HEK293 (cell line): ENCODE measurements around the gene CNTNAP4.

Experiments used
- CTCF ChIA-PET: fragments of 350-600 bp; formaldehyde crosslinking; extraction: SDS; loops from one replicate; lab custom pipeline; 2021; ENCODE audit warnings: antibody characterized with exemption; lab: Yijun Ruan, JAX
- POLR2A ChIA-PET: fragments of 300-600 bp; formaldehyde crosslinking; extraction: SDS; loops from one replicate; lab custom pipeline; 2020; ENCODE audit warnings: antibody characterized with exemption, inconsistent platforms; lab: Yijun Ruan, JAX
- H3K27ac ChIP-seq: fragments of 200-500 bp; sonication (Bioruptor generic); 2 replicates; pipeline ENCODE4 v1.5.1; 2014; ENCODE audit warnings: low read depth, low read length, control low read depth, inconsistent platforms; ENCODE audit errors: extremely low read depth
- H3K36me3 ChIP-seq, 2 experiments: fragments of 200-500 bp in 1 of 2; sonication (Bioruptor generic) in 1 of 2; 1 replicate in 1 of 2; 2 replicates in 1 of 2; pipeline ENCODE4 v1.5.1; 2014 to 2017; ENCODE audit warnings: inconsistent platforms in 2 of 2, low read length in 2 of 2; ENCODE audit not compliant: control insufficient read depth in 2 of 2, insufficient read depth in 1 of 2
- H3K4me1 ChIP-seq: fragments of 200-500 bp; sonication (Bioruptor generic); 2 replicates; pipeline ENCODE4 v1.5.1; 2014; ENCODE audit warnings: mild to moderate bottlenecking, low read length, inconsistent platforms; ENCODE audit not compliant: control insufficient read depth, insufficient read depth
- H3K4me3 ChIP-seq: 2 replicates; pipeline ENCODE4 v1.5.1; 2011; ENCODE audit warnings: low read depth, mild to moderate bottlenecking, control low read depth, low read length, moderate library complexity
- H3K9me3 ChIP-seq: fragments of 200-500 bp; sonication (Bioruptor generic); 2 replicates; pipeline ENCODE4 v1.5.1; 2014; ENCODE audit warnings: low read depth, low read length, inconsistent platforms; ENCODE audit not compliant: control insufficient read depth, insufficient read depth
- KLF10 ChIP-seq: fragments of 450-650 bp; IDR thresholded peaks from 2 replicates; pipeline ENCODE4 v1.5.1; 2018; ENCODE audit warnings: missing biosample characterization, mild to moderate bottlenecking, missing genetic modification characterization
- KLF16 ChIP-seq: fragments of 450-650 bp; formaldehyde crosslinking; IDR thresholded peaks from 2 replicates; pipeline ENCODE4 v1.5.1; 2017; ENCODE audit warnings: missing biosample characterization, missing genetic modification characterization
- OSR2 ChIP-seq: fragments of 450-650 bp; formaldehyde crosslinking; IDR thresholded peaks from 2 replicates; pipeline ENCODE4 v1.5.1; 2016; ENCODE audit warnings: missing biosample characterization, missing genetic modification characterization
- OVOL3 ChIP-seq: fragments of 450-650 bp; formaldehyde crosslinking; IDR thresholded peaks from 2 replicates; pipeline ENCODE4 v1.5.1; 2016; ENCODE audit warnings: missing biosample characterization, missing genetic modification characterization
- RBAK ChIP-seq: fragments of 450-650 bp; formaldehyde crosslinking; IDR thresholded peaks from 2 replicates; pipeline ENCODE4 v1.5.1; 2016; ENCODE audit warnings: missing biosample characterization, missing genetic modification characterization
- REPIN1 ChIP-seq: fragments of 450-650 bp; formaldehyde crosslinking; IDR thresholded peaks from 2 replicates; pipeline ENCODE4 v1.5.1; 2017; ENCODE audit warnings: missing biosample characterization, missing genetic modification characterization, low read depth
- SCRT2 ChIP-seq: fragments of 450-650 bp; formaldehyde crosslinking; IDR thresholded peaks from 2 replicates; pipeline ENCODE4 v1.5.1; 2016; ENCODE audit warnings: missing biosample characterization, missing genetic modification characterization
- SP3 ChIP-seq: fragments of 450-650 bp; formaldehyde crosslinking; IDR thresholded peaks from 2 replicates; pipeline ENCODE4 v1.5.1; 2016; ENCODE audit warnings: missing biosample characterization, missing genetic modification characterization
- TCF7L2 ChIP-seq: IDR thresholded peaks from 2 replicates; pipeline ENCODE4 v1.6.1; 2011; ENCODE audit warnings: low read depth, mild to moderate bottlenecking, inconsistent platforms, low read length, moderate library complexity, borderline replicate concordance
- WT1 ChIP-seq: fragments of 450-650 bp; formaldehyde crosslinking; IDR thresholded peaks from 2 replicates; pipeline ENCODE4 v1.5.1; 2016; ENCODE audit warnings: missing biosample characterization, missing genetic modification characterization
- ZFP37 ChIP-seq: fragments of 450-650 bp; formaldehyde crosslinking; IDR thresholded peaks from 2 replicates; pipeline ENCODE4 v1.5.1; 2016; ENCODE audit warnings: missing biosample characterization, missing genetic modification characterization
- ZFP41 ChIP-seq: fragments of 450-650 bp; formaldehyde crosslinking; IDR thresholded peaks from 2 replicates; pipeline ENCODE4 v1.5.1; 2016; ENCODE audit warnings: missing biosample characterization, missing genetic modification characterization, borderline replicate concordance
- ZNF138 ChIP-seq: fragments of 450-650 bp; formaldehyde crosslinking; IDR thresholded peaks from 2 replicates; pipeline ENCODE4 v1.5.1; 2016; ENCODE audit warnings: missing biosample characterization, missing genetic modification characterization, borderline replicate concordance
- ZNF223 ChIP-seq: fragments of 450-650 bp; formaldehyde crosslinking; IDR thresholded peaks from 2 replicates; pipeline ENCODE4 v1.5.1; 2016; ENCODE audit warnings: missing biosample characterization, missing genetic modification characterization
- ZNF248 ChIP-seq: fragments of 450-650 bp; formaldehyde crosslinking; IDR thresholded peaks from 2 replicates; pipeline ENCODE4 v1.5.1; 2017; ENCODE audit warnings: missing biosample characterization, missing genetic modification characterization
- ZNF629 ChIP-seq: fragments of 450-650 bp; formaldehyde crosslinking; IDR thresholded peaks from 2 replicates; pipeline ENCODE4 v1.5.1; 2017; ENCODE audit warnings: missing biosample characterization, missing genetic modification characterization
- ZSCAN30 ChIP-seq: fragments of 450-650 bp; IDR thresholded peaks from 2 replicates; pipeline ENCODE4 v1.5.1; 2018; ENCODE audit warnings: missing biosample characterization, mild to moderate bottlenecking, missing genetic modification characterization, moderate library complexity
- TF ChIP-seq, protein P1 (sequence below): fragments of 450-650 bp; formaldehyde crosslinking; IDR thresholded peaks from 2 replicates; pipeline ENCODE4 v1.5.1; 2016; ENCODE audit warnings: missing biosample characterization, missing genetic modification characterization
- TF ChIP-seq, protein P2 (sequence below): fragments of 450-650 bp; formaldehyde crosslinking; IDR thresholded peaks from 2 replicates; pipeline ENCODE4 v1.5.1; 2016; ENCODE audit warnings: missing biosample characterization, missing genetic modification characterization
- TF ChIP-seq, protein P3 (sequence below): fragments of 450-650 bp; formaldehyde crosslinking; IDR thresholded peaks from 2 replicates; pipeline ENCODE4 v1.5.1; 2017; ENCODE audit warnings: missing biosample characterization, missing genetic modification characterization
- TF ChIP-seq, protein P4 (sequence below): fragments of 450-650 bp; formaldehyde crosslinking; IDR thresholded peaks from 2 replicates; pipeline ENCODE4 v1.5.1; 2016; ENCODE audit warnings: missing biosample characterization, missing genetic modification characterization

CNTNAP4 gene

DNA sequence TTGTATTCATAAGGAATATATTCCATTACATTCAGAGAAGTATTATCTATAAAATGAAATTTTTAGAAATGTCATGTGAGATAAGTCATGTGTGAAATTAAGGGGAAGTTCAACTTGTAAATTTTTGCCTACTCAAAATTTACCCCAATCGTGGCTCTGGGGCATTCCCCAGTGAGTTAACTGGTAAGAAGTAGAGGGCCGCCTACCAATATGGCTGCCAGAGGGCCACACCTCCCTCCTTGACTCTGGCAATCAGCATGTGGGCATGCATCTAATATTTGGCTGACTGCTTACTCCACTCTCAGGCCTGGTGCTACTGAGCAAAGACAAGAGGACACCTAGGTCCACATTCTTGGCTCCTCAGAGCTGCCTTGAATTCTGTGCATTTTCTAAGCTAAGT lies 39.7 kb upstream of the CNTNAP4 start (continued):
- TF ChIP-seq, protein P1, sequence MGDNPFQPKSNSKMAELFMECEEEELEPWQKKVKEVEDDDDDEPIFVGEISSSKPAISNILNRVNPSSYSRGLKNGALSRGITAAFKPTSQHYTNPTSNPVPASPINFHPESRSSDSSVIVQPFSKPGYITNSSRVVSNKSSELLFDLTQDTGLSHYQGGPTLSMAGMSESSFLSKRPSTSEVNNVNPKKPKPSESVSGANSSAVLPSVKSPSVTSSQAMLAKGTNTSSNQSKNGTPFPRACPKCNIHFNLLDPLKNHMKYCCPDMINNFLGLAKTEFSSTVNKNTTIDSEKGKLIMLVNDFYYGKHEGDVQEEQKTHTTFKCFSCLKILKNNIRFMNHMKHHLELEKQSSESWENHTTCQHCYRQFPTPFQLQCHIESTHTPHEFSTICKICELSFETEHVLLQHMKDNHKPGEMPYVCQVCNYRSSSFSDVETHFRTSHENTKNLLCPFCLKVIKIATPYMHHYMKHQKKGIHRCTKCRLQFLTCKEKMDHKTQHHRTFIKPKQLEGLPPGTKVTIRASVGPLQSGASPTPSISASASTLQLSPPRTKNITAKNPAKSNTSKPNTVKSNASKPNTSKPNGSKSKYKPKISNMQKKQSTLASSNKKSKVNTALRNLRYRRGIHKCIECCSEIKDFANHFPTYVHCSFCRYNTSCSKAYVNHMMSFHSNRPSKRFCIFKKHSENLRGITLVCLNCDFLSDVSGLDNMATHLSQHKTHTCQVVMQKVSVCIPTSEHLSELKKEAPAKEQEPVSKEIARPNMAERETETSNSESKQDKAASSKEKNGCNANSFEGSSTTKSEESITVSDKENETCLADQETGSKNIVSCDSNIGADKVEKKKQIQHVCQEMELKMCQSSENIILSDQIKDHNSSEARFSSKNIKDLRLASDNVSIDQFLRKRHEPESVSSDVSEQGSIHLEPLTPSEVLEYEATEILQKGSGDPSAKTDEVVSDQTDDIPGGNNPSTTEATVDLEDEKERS (tag by site-specific recombination), result no peak
- TF ChIP-seq, protein P2, sequence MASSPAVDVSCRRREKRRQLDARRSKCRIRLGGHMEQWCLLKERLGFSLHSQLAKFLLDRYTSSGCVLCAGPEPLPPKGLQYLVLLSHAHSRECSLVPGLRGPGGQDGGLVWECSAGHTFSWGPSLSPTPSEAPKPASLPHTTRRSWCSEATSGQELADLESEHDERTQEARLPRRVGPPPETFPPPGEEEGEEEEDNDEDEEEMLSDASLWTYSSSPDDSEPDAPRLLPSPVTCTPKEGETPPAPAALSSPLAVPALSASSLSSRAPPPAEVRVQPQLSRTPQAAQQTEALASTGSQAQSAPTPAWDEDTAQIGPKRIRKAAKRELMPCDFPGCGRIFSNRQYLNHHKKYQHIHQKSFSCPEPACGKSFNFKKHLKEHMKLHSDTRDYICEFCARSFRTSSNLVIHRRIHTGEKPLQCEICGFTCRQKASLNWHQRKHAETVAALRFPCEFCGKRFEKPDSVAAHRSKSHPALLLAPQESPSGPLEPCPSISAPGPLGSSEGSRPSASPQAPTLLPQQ (tag by site-specific recombination), result no peak

DNA sequence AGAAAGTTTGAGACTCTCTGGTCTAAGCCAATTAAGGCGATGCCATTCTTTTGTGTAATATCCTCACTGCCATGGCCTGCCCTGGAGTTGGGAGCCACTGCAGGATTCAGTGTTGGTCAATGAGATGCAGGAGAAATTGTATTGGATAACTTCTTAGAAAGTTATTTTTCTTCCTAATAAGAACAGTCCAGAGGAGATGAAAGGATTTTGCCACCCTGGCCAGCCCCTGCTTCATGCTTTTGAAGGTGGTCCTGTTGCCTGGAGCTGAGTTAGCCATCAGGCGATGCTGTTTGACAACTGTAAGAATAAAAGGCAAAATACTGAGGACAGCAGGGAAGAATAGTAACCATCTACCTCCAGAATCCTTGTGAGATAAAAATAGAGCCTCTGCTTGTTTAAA lies 35.4 kb upstream of the CNTNAP4 start:
- CTCF ChIA-PET, result no interaction called here
- H3K4me3 ChIP-seq, result no peak overlapping the region
- no peaks in the 10 kb centered on the region for H3K4me1 ChIP-seq
- H3K27ac ChIP-seq, result no peak overlapping the region
- no peaks in the 10 kb centered on the region for H3K36me3 ChIP-seq
- H3K9me3 ChIP-seq, result no peaks in the 10 kb centered on the region
- TF ChIP-seq REPIN1 (no peak), ZNF629 (tag by site-specific recombination) (no peak), OVOL3 (no peak)
- TF ChIP-seq, all 188 proteins: peak for 0
- POLR2A ChIA-PET, result no interaction called here

DNA sequence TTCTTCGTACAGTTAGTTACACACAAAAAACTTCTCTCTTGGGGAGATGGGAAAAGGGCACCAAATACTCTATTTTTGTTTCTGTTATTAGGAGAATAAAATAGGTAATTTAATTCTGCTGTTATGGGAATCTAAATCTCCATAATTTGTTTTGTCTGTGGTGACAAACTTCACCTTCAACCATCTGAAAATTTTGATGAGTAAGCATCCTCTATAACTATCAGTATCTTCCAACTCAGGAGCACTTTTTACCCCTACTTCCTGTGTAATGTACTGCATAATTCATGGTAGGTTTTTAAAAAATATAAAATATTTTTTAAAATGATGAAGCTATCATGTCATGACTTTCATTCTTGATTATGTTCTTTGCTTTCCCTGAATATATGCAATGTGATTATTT lies 33.6 kb upstream of the CNTNAP4 start:
- ChIA-PET CTCF (no interaction called here), POLR2A (no interaction called here)
- H3K27ac ChIP-seq, result no peak overlapping the region
- no peaks in the 10 kb centered on the region for H3K4me1 ChIP-seq
- no peaks in the 10 kb centered on the region for H3K36me3 ChIP-seq
- no peaks in the 10 kb centered on the region for H3K9me3 ChIP-seq
- TF ChIP-seq, protein P3, sequence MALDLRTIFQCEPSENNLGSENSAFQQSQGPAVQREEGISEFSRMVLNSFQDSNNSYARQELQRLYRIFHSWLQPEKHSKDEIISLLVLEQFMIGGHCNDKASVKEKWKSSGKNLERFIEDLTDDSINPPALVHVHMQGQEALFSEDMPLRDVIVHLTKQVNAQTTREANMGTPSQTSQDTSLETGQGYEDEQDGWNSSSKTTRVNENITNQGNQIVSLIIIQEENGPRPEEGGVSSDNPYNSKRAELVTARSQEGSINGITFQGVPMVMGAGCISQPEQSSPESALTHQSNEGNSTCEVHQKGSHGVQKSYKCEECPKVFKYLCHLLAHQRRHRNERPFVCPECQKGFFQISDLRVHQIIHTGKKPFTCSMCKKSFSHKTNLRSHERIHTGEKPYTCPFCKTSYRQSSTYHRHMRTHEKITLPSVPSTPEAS, result no peak
- TF ChIP-seq SP3, result no peak
- TF ChIP-seq WT1 (tag by site-specific recombination), result no peak
- TF ChIP-seq RBAK (tag by site-specific recombination), result no peak
- TF ChIP-seq, protein P4, sequence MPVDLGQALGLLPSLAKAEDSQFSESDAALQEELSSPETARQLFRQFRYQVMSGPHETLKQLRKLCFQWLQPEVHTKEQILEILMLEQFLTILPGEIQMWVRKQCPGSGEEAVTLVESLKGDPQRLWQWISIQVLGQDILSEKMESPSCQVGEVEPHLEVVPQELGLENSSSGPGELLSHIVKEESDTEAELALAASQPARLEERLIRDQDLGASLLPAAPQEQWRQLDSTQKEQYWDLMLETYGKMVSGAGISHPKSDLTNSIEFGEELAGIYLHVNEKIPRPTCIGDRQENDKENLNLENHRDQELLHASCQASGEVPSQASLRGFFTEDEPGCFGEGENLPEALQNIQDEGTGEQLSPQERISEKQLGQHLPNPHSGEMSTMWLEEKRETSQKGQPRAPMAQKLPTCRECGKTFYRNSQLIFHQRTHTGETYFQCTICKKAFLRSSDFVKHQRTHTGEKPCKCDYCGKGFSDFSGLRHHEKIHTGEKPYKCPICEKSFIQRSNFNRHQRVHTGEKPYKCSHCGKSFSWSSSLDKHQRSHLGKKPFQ (tag by site-specific recombination), result no peak
- no peak for TF ChIP-seq TCF7L2
- no peak for TF ChIP-seq ZNF223 (tag by site-specific recombination)
- no peak for TF ChIP-seq OSR2 (tag by site-specific recombination)
- TF ChIP-seq ZNF248 (tag by site-specific recombination), result no peak
- TF ChIP-seq SCRT2, result no peak
- TF ChIP-seq ZNF138 (tag by site-specific recombination), result no peak
- TF ChIP-seq ZFP41, result no peak
- no peak for TF ChIP-seq KLF10 (tag by site-specific recombination)
- no peak for TF ChIP-seq ZSCAN30 (tag by site-specific recombination)
- TF ChIP-seq KLF16 (tag by site-specific recombination), result no peak
- TF ChIP-seq ZFP37 (tag by site-specific recombination), result no peak
- no peak overlapping the region for H3K4me3 ChIP-seq
